Amniotic stem cell (primary cell): ENCODE data around the gene SLC9B2.
A peak's percentile ranks its signal among the peaks of the same experiment; 100 is the strongest.
"Not testable (repeated sequence)": the region's sequence is repeated elsewhere in the genome, so short reads cannot be mapped to it uniquely, and the experiment has no call there.

ENCODE experiments used
- DNase-seq: peaks from one replicate; lab custom pipeline; 2025; lab: John Stamatoyannopoulos, UW

SLC9B2 gene

GRCh38 chr4:103019308-103020124, 57.0 kb downstream of the SLC9B2 start, which contains the start of gene SLC9B1:
TSS of gene SLC9B1 (minus strand) at chr4:103019705. CDS start at chr4:102991711, 27,994 bp downstream.
- DNase-seq: peak; percentile 87

GRCh38 chr4:103018391-103019307, 57.9 kb downstream of the SLC9B2 start:
- DNase-seq: no peak

- DNase-seq: no peak
Observed at GRCh38 chr4:103012551-103012950, 64.0 kb downstream of the SLC9B2 start.

GRCh38 chr4:103012060-103012459, 64.5 kb downstream of the SLC9B2 start:
- DNase-seq: no peak

- DNase-seq: no peak
Observed at GRCh38 chr4:103011378-103012025, 65.1 kb downstream of the SLC9B2 start.

- no peak for DNase-seq
Observed at GRCh38 chr4:103010804-103011203, 65.8 kb downstream of the SLC9B2 start.

- peak; percentile 26 for DNase-seq
Observed at GRCh38 chr4:103008875-103009729, 67.5 kb downstream of the SLC9B2 start.

GRCh38 chr4:103002551-103002950, 74.0 kb downstream of the SLC9B2 start:
- DNase-seq: no peak

GRCh38 chr4:102994803-102995202, 81.8 kb downstream of the SLC9B2 start:
- DNase-seq: no peak

- DNase-seq: not testable (repeated sequence)
Observed at GRCh38 chr4:102993985-102994384, 82.6 kb downstream of the SLC9B2 start.

GRCh38 chr4:102988429-102989020, 88.0 kb downstream of the SLC9B2 start:
- no peak for DNase-seq

- DNase-seq: no peak
Observed at GRCh38 chr4:102981005-102981404, 95.6 kb downstream of the SLC9B2 start.
